HG02981 (cell line): ENCODE data around the gene MCM10.
"Not testable (repeated sequence)": the region's sequence is repeated elsewhere in the genome, so short reads cannot be mapped to it uniquely, and the experiment has no call there.

Source experiments
- ATAC-seq: cut with Tn5 transposase; IDR thresholded peaks from one replicate; pipeline ENCODE4 v1.9.1; 2021; ENCODE audit warnings: mild to moderate bottlenecking, moderate library complexity; ENCODE audit not compliant: unreplicated experiment

Gene MCM10

GRCh38 chr10:13160934-13161856, at the start of gene MCM10:
Gene MCM10 (plus strand): TSS chr10:13161558. CDS start chr10:13164203, 2,645 bp downstream.
- peak; percentile 99 for ATAC-seq

- no peak for ATAC-seq
These were observed 47.8 kb upstream of the MCM10 start for GRCh38 chr10:13113544-13113943.

GRCh38 chr10:13115832-13116803, 45.2 kb upstream of the MCM10 start:
- ATAC-seq: peak; percentile 66

GRCh38 chr10:13117841-13118783, 43.2 kb upstream of the MCM10 start:
- ATAC-seq: peak; percentile 53

GRCh38 chr10:13118784-13119410, 42.5 kb upstream of the MCM10 start:
- ATAC-seq: no peak

- ATAC-seq: no peak
These were observed 40.4 kb upstream of the MCM10 start for GRCh38 chr10:13120786-13121499.

GRCh38 chr10:13121500-13121854, 39.9 kb upstream of the MCM10 start:
- no peak for ATAC-seq

GRCh38 chr10:13136651-13137050, 24.7 kb upstream of the MCM10 start:
- ATAC-seq: no peak

- ATAC-seq: no peak
These were observed 22.2 kb upstream of the MCM10 start for GRCh38 chr10:13139150-13139549.

GRCh38 chr10:13139676-13140075, 21.7 kb upstream of the MCM10 start:
- ATAC-seq: no peak

- no peak for ATAC-seq
These were observed 20.6 kb upstream of the MCM10 start for GRCh38 chr10:13140627-13141190.

- no peak for ATAC-seq
These were observed 17.6 kb upstream of the MCM10 start for GRCh38 chr10:13143766-13144165.

GRCh38 chr10:13144814-13145213, 16.5 kb upstream of the MCM10 start:
- ATAC-seq: no peak

GRCh38 chr10:13146379-13146778, 15.0 kb upstream of the MCM10 start:
- ATAC-seq: no peak

- no peak for ATAC-seq
These were observed 14.2 kb upstream of the MCM10 start for GRCh38 chr10:13147161-13147560.

GRCh38 chr10:13152296-13152695, 9.1 kb upstream of the MCM10 start:
- no peak for ATAC-seq

- ATAC-seq: not testable (repeated sequence)
These were observed 5.5 kb upstream of the MCM10 start for GRCh38 chr10:13155860-13156259.

- ATAC-seq: no peak
These were observed 3.0 kb upstream of the MCM10 start for GRCh38 chr10:13158401-13158800.

GRCh38 chr10:13161857-13162271, 506 bp downstream of the MCM10 start:
- peak; percentile 7 for ATAC-seq
